Epithelial cell of esophagus (primary cell): ENCODE results near the gene CHST11.

Source experiments
- DNase-seq: peaks from one replicate; pipeline ENCODE4 v3.0.0; 2010; ENCODE audit warnings: low read depth
- H3K4me3 ChIP-seq: 2 replicates; pipeline ENCODE4 v1.5.1; 2011; ENCODE audit warnings: mild to moderate bottlenecking, low read length, control low read depth
- CTCF ChIP-seq: IDR thresholded peaks from 2 replicates; pipeline ENCODE4 v1.5.1; 2011; ENCODE audit warnings: low read depth, mild to moderate bottlenecking, low read length, control low read depth, inconsistent platforms; ENCODE audit not compliant: insufficient read depth; ENCODE audit errors: missing control alignments

Gene CHST11

GRCh38 chr12:104653730-104654664 lies 197.2 kb downstream of the CHST11 start:
- peak; percentile 35 for TF ChIP-seq CTCF
- no peak overlapping the region for H3K4me3 ChIP-seq
- DNase-seq = no peak

- TF ChIP-seq CTCF = no peak
- DNase-seq = no peak
- H3K4me3 ChIP-seq = no peak overlapping the region
These were observed 198.2 kb downstream of the CHST11 start for GRCh38 chr12:104654665-104655609.

GRCh38 chr12:104656383-104656782 lies 199.6 kb downstream of the CHST11 start:
- no peak for TF ChIP-seq CTCF
- no peak overlapping the region for H3K4me3 ChIP-seq
- DNase-seq = no peak

- DNase-seq = peak; percentile 71
- no peak for TF ChIP-seq CTCF
These were observed 200.2 kb downstream of the CHST11 start for GRCh38 chr12:104656921-104657320.

GRCh38 chr12:104657726-104658484 lies 201.2 kb downstream of the CHST11 start:
- H3K4me3 ChIP-seq = no peak overlapping the region
- no peak for TF ChIP-seq CTCF
- no peak for DNase-seq

More at GRCh38 chr12:104656921-104657320, 200.2 kb downstream of the CHST11 start:
- no peak overlapping the region for H3K4me3 ChIP-seq

GRCh38 chr12:104659058-104659457 lies 202.3 kb downstream of the CHST11 start:
- no peak overlapping the region for H3K4me3 ChIP-seq
- no peak for DNase-seq
- no peak for TF ChIP-seq CTCF
